GM23248 (cell line): Measurements from ENCODE around the gene DROSHA. TPM values are rescaled to one million over a fixed set of nuclear protein-coding genes. Genes with fewer than 3 reads are reported as not detected.
A peak's percentile ranks its signal among the peaks of the same experiment; 100 is the strongest.

Experiments
- DNase-seq: peaks from one replicate; pipeline ENCODE4 v3.0.0-alpha.2; 2015
- H2AFZ ChIP-seq: fragments of 200-600 bp; sonication (generic); 2 replicates; pipeline ENCODE4 v1.6.1; 2016; ENCODE audit warnings: antibody characterized with exemption
- H3F3A ChIP-seq: fragments of 200-600 bp; sonication (generic); 2 replicates; pipeline ENCODE4 v1.6.1; 2016; ENCODE audit warnings: mild to moderate bottlenecking, antibody characterized with exemption, mixed run types; ENCODE audit not compliant: insufficient read depth
- H3K27ac ChIP-seq: fragments of 200-600 bp; sonication (generic); 2 replicates; pipeline ENCODE4 v1.5.1; 2016; ENCODE audit warnings: mild to moderate bottlenecking
- H3K27me3 ChIP-seq: fragments of 200-600 bp; sonication (generic); replicated peaks from 2 replicates; pipeline ENCODE4 v1.6.1; 2016; ENCODE audit warnings: mild to moderate bottlenecking; ENCODE audit not compliant: insufficient read depth
- H3K36me3 ChIP-seq: fragments of 200-600 bp; sonication (generic); 2 replicates; pipeline ENCODE4 v1.6.1; 2016; ENCODE audit warnings: low read depth, mild to moderate bottlenecking
- H3K4me1 ChIP-seq: fragments of 200-600 bp; sonication (generic); 2 replicates; pipeline ENCODE4 v1.6.1; 2016; ENCODE audit warnings: mild to moderate bottlenecking; ENCODE audit not compliant: insufficient read depth
- H3K4me2 ChIP-seq: fragments of 200-600 bp; sonication (generic); one replicate; pipeline ENCODE4 v1.6.1; 2016; ENCODE audit warnings: mild to moderate bottlenecking; ENCODE audit not compliant: unreplicated experiment
- H3K4me3 ChIP-seq: fragments of 200-600 bp; sonication (generic); 2 replicates; pipeline ENCODE4 v1.5.1; 2016; ENCODE audit warnings: mild to moderate bottlenecking
- H3K79me2 ChIP-seq: fragments of 200-600 bp; sonication (generic); 2 replicates; pipeline ENCODE4 v1.6.1; 2016; ENCODE audit warnings: mild to moderate bottlenecking; ENCODE audit not compliant: insufficient read depth
- H3K9ac ChIP-seq: fragments of 200-600 bp; sonication (generic); 2 replicates; pipeline ENCODE4 v1.6.1; 2016; ENCODE audit warnings: mild to moderate bottlenecking
- H3K9me2 ChIP-seq: fragments of 200-600 bp; sonication (generic); 2 replicates; pipeline ENCODE4 v1.6.1; 2016; ENCODE audit warnings: mixed run types, mild to moderate bottlenecking, moderate library complexity; ENCODE audit not compliant: insufficient read depth
- H3K9me3 ChIP-seq: fragments of 200-600 bp; sonication (generic); one replicate; pipeline ENCODE4 v1.6.1; 2017; ENCODE audit warnings: low read depth
- H4K20me1 ChIP-seq: fragments of 200-600 bp; sonication (generic); 2 replicates; pipeline ENCODE4 v1.6.0; 2016; ENCODE audit not compliant: insufficient read depth
- EZH2 ChIP-seq: fragments of 200-600 bp; sonication (generic); IDR thresholded peaks from 2 replicates; pipeline ENCODE4 v1.6.1; 2018; ENCODE audit warnings: antibody characterized with exemption, mild to moderate bottlenecking; ENCODE audit not compliant: insufficient read depth, poor library complexity, severe bottlenecking
- EZH2phosphoT487 ChIP-seq: fragments of 200-600 bp; sonication (generic); IDR thresholded peaks from 2 replicates; pipeline ENCODE4 v1.6.1; 2018; ENCODE audit warnings: antibody characterized with exemption, moderate library complexity, mild to moderate bottlenecking, low read depth; ENCODE audit not compliant: insufficient read depth
- WGBS, 2 experiments: methylation state at CpG; one replicate each; pipeline ENCODE4 v1.1.6; 2015 to 2017; ENCODE audit warnings: low lambda C conversion rate in 2 of 2, low coverage in 1 of 2; ENCODE audit errors: missing lambda C conversion rate in 2 of 2; 5-methylcytosine and 5-hydroxymethylcytosine counted together
- in situ Hi-C: fragments of 300-500 bp; cut with MboI; formaldehyde crosslinking; loops from 2 replicates; pipeline ENCODE4 v1.15.0; 2020
- polyA plus RNA-seq: library from polyadenylated mRNA; unstranded; fragments of >200 nt; fragmentation: Nextera tagmentation; extraction: Ambion mirVana; gene quantifications from 2 replicates; pipeline ENCODE4 v1.2.1, GENCODE V29; 2016
- total RNA-seq: library from RNA; depleted of rRNA; stranded (reverse); fragments of >200 nt; shearing (Covaris generic); gene quantifications from 2 replicates; pipeline ENCODE4 v1.2.3, GENCODE V29; 2014

DROSHA gene
- total and polyA plus RNA-seq, 2 experiments from 2014 or later: 26.0 to 28.7 TPM

- H3K4me2 ChIP-seq: no peak overlapping the region
- H3K9ac ChIP-seq: no peak overlapping the region
- in situ Hi-C loops: no loop called here
- H3K4me1 ChIP-seq: peaks cover 15% of the 10 kb centered on the region; the same call in 1 of the 2 replicates
- peaks cover 64% of the 10 kb centered on the region for H3K79me2 ChIP-seq
- no peak overlapping the region for H2AFZ ChIP-seq
- peaks cover 59% of the 10 kb centered on the region for H3K36me3 ChIP-seq
- no peaks in the 10 kb centered on the region for H3K9me3 ChIP-seq
- no peak overlapping the region for H3K27ac ChIP-seq
- no peaks in the 10 kb centered on the region for H3K9me2 ChIP-seq
- WGBS, 2 experiments: 95 to 98% methylated on average over 3 of the region's 3 CpGs
- no peaks in the 10 kb centered on the region for H4K20me1 ChIP-seq
- no peak for DNase-seq
- TF ChIP-seq EZH2: no peak
- TF ChIP-seq EZH2phosphoT487: no peak
- no peaks in the 10 kb centered on the region for H3K27me3 ChIP-seq
- no peak overlapping the region for H3K4me3 ChIP-seq
- peaks cover 6% of the 10 kb centered on the region for H3F3A ChIP-seq
These were observed 5.0 kb upstream of the DROSHA start for GRCh38 chr5:31536873-31537272.

GRCh38 chr5:31534527-31535046 lies 2.7 kb upstream of the DROSHA start:
- H3K9ac ChIP-seq: no peak overlapping the region
- no peaks in the 10 kb centered on the region for H3K9me2 ChIP-seq
- peaks cover 39% of the 10 kb centered on the region for H3K36me3 ChIP-seq
- H3K4me3 ChIP-seq: no peak overlapping the region
- H3K9me3 ChIP-seq: no peaks in the 10 kb centered on the region
- no peak overlapping the region for H3K27ac ChIP-seq
- H4K20me1 ChIP-seq: no peaks in the 10 kb centered on the region
- DNase-seq: no peak
- no peak overlapping the region for H3K4me2 ChIP-seq
- peaks cover 6% of the 10 kb centered on the region for H3F3A ChIP-seq
- peaks cover 87% of the 10 kb centered on the region for H3K79me2 ChIP-seq
- 93 to 97% methylated on average over 1 of the region's 1 CpG for WGBS, 2 experiments
- H3K4me1 ChIP-seq: peaks cover 31% of the 10 kb centered on the region
- no peaks in the 10 kb centered on the region for H3K27me3 ChIP-seq
- in situ Hi-C loops: no loop called here
- H2AFZ ChIP-seq: no peak overlapping the region
- TF ChIP-seq EZH2 (no peak), EZH2phosphoT487 (no peak)

- peak; percentile 71 for DNase-seq
- H3K36me3 ChIP-seq: peaks cover 37% of the 10 kb centered on the region
These were observed 378 bp downstream of the DROSHA start for GRCh38 chr5:31531543-31531887.

GRCh38 chr5:31530541-31531265 lies 1.2 kb downstream of the DROSHA start:
- Histone ChIP-seq H3K79me2 (peaks cover 79% of the 10 kb centered on the region), H3K4me1 (peaks cover 28% of the 10 kb centered on the region), H3K9ac (peak overlapping the region; percentile 89), H3K9me2 (no peaks in the 10 kb centered on the region), H3K27me3 (no peaks in the 10 kb centered on the region), H3K27ac (no peak overlapping the region), H2AFZ (peak overlapping the region; percentile 98), H3K4me3 (peak overlapping the region; percentile 98), H3K36me3 (peaks cover 32% of the 10 kb centered on the region), H4K20me1 (no peaks in the 10 kb centered on the region), H3F3A (peaks cover 6% of the 10 kb centered on the region), H3K4me2 (peak overlapping the region; percentile 83), H3K9me3 (no peaks in the 10 kb centered on the region)
- 65 to 72% methylated on average over 9 of the region's 9 CpGs for WGBS, 2 experiments
- DNase-seq: peak; percentile 31
- TF ChIP-seq EZH2 (no peak), EZH2phosphoT487 (no peak)
- in situ Hi-C loops: no loop called here

More at GRCh38 chr5:31531543-31531887, 378 bp downstream of the DROSHA start:
- Histone ChIP-seq H3F3A (peaks cover 6% of the 10 kb centered on the region), H3K27ac (peak overlapping the region; percentile 18; the same call in 1 of the 2 replicates), H3K27me3 (no peaks in the 10 kb centered on the region), H2AFZ (peak overlapping the region; percentile 98), H3K4me2 (peak overlapping the region; percentile 83), H4K20me1 (no peaks in the 10 kb centered on the region), H3K4me1 (peaks cover 28% of the 10 kb centered on the region), H3K9me2 (no peaks in the 10 kb centered on the region), H3K9ac (peak overlapping the region; percentile 89), H3K9me3 (no peaks in the 10 kb centered on the region), H3K4me3 (peak overlapping the region; percentile 98), H3K79me2 (peaks cover 81% of the 10 kb centered on the region)
- TF ChIP-seq EZH2: no peak
- no peak for TF ChIP-seq EZH2phosphoT487
- in situ Hi-C loops: no loop called here
- WGBS, 2 experiments: 0 to 2% methylated on average over 13 of the region's 13 CpGs
